Hepatocyte (in vitro differentiated cells): ENCODE data around the gene NFYC.

Source experiments
- EZH2phosphoT487 ChIP-seq: fragments of 200-600 bp; sonication (generic); IDR thresholded peaks from one replicate; pipeline ENCODE4 v1.6.1; 2018; ENCODE audit warnings: antibody characterized with exemption, mild to moderate bottlenecking, low read depth, moderate library complexity; ENCODE audit not compliant: unreplicated experiment, severe bottlenecking
- TF ChIP-seq, protein P1 (sequence below): fragments of 200-600 bp; sonication (generic); IDR thresholded peaks from 2 replicates; pipeline ENCODE4 v1.5.1; 2016; ENCODE audit warnings: antibody characterized with exemption, mild to moderate bottlenecking; ENCODE audit not compliant: poor library complexity

DNA sequence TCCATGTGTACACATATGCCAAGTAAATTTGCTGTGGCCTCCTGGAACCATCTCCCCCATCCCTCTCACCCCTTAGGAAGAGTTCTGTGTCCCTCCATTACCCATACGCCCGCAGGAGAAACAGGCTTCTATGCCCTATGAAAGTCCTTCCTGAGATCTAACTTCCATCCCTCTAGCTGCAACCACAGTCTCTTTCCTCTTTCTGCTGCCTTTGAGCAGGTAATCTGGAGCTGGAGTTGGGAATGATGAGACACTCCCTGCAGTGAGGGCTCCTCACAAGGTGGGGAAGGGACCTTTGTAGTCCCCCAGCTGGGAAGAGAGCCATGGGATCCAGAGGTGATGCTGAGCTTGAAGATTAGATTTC lies 90.1 kb downstream of the NFYC start:
- TF ChIP-seq, protein P1, sequence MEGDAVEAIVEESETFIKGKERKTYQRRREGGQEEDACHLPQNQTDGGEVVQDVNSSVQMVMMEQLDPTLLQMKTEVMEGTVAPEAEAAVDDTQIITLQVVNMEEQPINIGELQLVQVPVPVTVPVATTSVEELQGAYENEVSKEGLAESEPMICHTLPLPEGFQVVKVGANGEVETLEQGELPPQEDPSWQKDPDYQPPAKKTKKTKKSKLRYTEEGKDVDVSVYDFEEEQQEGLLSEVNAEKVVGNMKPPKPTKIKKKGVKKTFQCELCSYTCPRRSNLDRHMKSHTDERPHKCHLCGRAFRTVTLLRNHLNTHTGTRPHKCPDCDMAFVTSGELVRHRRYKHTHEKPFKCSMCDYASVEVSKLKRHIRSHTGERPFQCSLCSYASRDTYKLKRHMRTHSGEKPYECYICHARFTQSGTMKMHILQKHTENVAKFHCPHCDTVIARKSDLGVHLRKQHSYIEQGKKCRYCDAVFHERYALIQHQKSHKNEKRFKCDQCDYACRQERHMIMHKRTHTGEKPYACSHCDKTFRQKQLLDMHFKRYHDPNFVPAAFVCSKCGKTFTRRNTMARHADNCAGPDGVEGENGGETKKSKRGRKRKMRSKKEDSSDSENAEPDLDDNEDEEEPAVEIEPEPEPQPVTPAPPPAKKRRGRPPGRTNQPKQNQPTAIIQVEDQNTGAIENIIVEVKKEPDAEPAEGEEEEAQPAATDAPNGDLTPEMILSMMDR: no peak
- TF ChIP-seq EZH2phosphoT487: no peak
